ENCODE data around the gene ZNF865.

The ZNF865 gene

GRCh38 chr19:55599468-55599841 is 6.0 kb upstream of the ZNF865 start, which contains the start of gene FIZ1:
TSS of gene FIZ1 (minus strand) at chr19:55599517. CDS start at chr19:55597865, 1,652 bp downstream.
- peak; percentile 99 to 100 (median 100) for DNase-seq
- peak within 1 kb of the TSS; percentile 89 to 98 (median 95) for H3K4me3 ChIP-seq (ENCODE audit: control insufficient read depth in 1 of 7, extremely low read depth in 1 of 7, insufficient read depth in 4 of 7, low read depth in 2 of 7, low read length in 6 of 7)
- WGBS (ENCODE audit: insufficient coverage) = 0% methylated on average over 19 of the region's 23 CpGs
- ChIA-PET CTCF (interaction anchor here (1.4 to 2.5 kb wide), 3 partner anchors 19 to 39 kb away, joined by 3 to 12 read pairs (median 4); no protein-coding TSS in a partner anchor), POLR2A (interaction anchor here (0.8 to 2.2 kb wide), 6 partner anchors 14 to 138 kb away, joined by 3 to 10 read pairs (median 5); partner anchors contain the start of genes ISOC2 and ZNF784)
- H3K27me3 ChIP-seq (replicated peaks in 2 of 5; ENCODE audit: control insufficient read depth in 4 of 5, insufficient read depth in 5 of 5, low read length in 4 of 5) = no peaks in the 10 kb centered on the region
- peaks cover 11 to 33% (median 23%) of the 10 kb centered on the region in 4 experiments for H3K36me3 ChIP-seq (ENCODE audit: control insufficient read depth in 4 of 4, insufficient read depth in 4 of 4, low read length in 3 of 4)
- peak within 1 kb of the TSS; percentile 93 to 95 for H3K27ac ChIP-seq (ENCODE audit: insufficient read depth in 1 of 2, low read depth in 1 of 2, low read length in 2 of 2, poor library complexity in 1 of 2, severe bottlenecking in 2 of 2)
- peaks cover 0 to 2% (median 0%) of the 10 kb centered on the region in 5 experiments for H3K9me3 ChIP-seq (ENCODE audit: control extremely low read depth in 1 of 5, control insufficient read depth in 4 of 5, insufficient read depth in 2 of 5, low read depth in 1 of 5, low read length in 4 of 5)
- peaks cover 0 to 28% (median 19%) of the 10 kb centered on the region in 4 experiments for H3K4me1 ChIP-seq (ENCODE audit: control extremely low read depth in 1 of 4, control insufficient read depth in 4 of 4, insufficient read depth in 4 of 4, low read length in 3 of 4)

- peaks cover 0 to 2% (median 0%) of the 10 kb centered on the region in 5 experiments for H3K9me3 ChIP-seq (ENCODE audit: control extremely low read depth in 1 of 5, control insufficient read depth in 4 of 5, insufficient read depth in 2 of 5, low read depth in 1 of 5, low read length in 4 of 5)
- ChIA-PET POLR2A (interaction anchor here (0.7 to 2.2 kb wide), 8 partner anchors 15 to 1683 kb away, joined by 3 to 10 read pairs (median 4); partner anchors contain the start of genes ISOC2, ZNF628 and ZNF784), CTCF (interaction anchor here (1.8 to 2.5 kb wide), 2 partner anchors 19 to 32 kb away, joined by 4 to 12 read pairs; no protein-coding TSS in a partner anchor)
- peaks cover 11 to 27% (median 19%) of the 10 kb centered on the region in 4 experiments for H3K36me3 ChIP-seq (ENCODE audit: control insufficient read depth in 4 of 4, insufficient read depth in 4 of 4, low read length in 3 of 4)
- H3K4me1 ChIP-seq (ENCODE audit: control extremely low read depth in 1 of 4, control insufficient read depth in 4 of 4, insufficient read depth in 4 of 4, low read length in 3 of 4) = peaks cover 0 to 32% (median 24%) of the 10 kb centered on the region in 4 experiments
- no peaks in the 10 kb centered on the region for H3K27me3 ChIP-seq (replicated peaks in 2 of 5; ENCODE audit: control insufficient read depth in 4 of 5, insufficient read depth in 5 of 5, low read length in 4 of 5)
- H3K27ac ChIP-seq (ENCODE audit: insufficient read depth in 1 of 2, low read depth in 1 of 2, low read length in 2 of 2, poor library complexity in 1 of 2, severe bottlenecking in 2 of 2) = peak within 1 kb of the TSS; percentile 93 to 95
- WGBS (ENCODE audit: insufficient coverage) = 0% methylated on average over 52 of the region's 97 CpGs
- peak; percentile 94 to 96 (median 95) for DNase-seq
- H3K4me3 ChIP-seq (ENCODE audit: control insufficient read depth in 1 of 7, extremely low read depth in 1 of 7, insufficient read depth in 4 of 7, low read depth in 2 of 7, low read length in 6 of 7) = peak within 1 kb of the TSS; percentile 89 to 98 (median 95)
These were observed 5.4 kb upstream of the ZNF865 start, which contains the start of gene ZNF524 for GRCh38 chr19:55599842-55600661. TSS of gene ZNF524 (plus strand) at chr19:55600288. CDS start at chr19:55602113, 1,825 bp downstream.

- H3K27me3 ChIP-seq (replicated peaks in 2 of 5; ENCODE audit: control insufficient read depth in 4 of 5, insufficient read depth in 5 of 5, low read length in 4 of 5) = no peaks in the 10 kb centered on the region
- 8% methylated on average over 4 of the region's 15 CpGs for WGBS (ENCODE audit: insufficient coverage)
- H3K27ac ChIP-seq (ENCODE audit: insufficient read depth in 1 of 2, low read depth in 1 of 2, low read length in 2 of 2, poor library complexity in 1 of 2, severe bottlenecking in 2 of 2) = peak overlapping the region; percentile 2 to 95
- peaks cover 6 to 22% (median 13%) of the 10 kb centered on the region in 4 experiments for H3K36me3 ChIP-seq (ENCODE audit: control insufficient read depth in 4 of 4, insufficient read depth in 4 of 4, low read length in 3 of 4)
- peak overlapping the region; percentile 40 to 95 (median 89) for H3K4me3 ChIP-seq (ENCODE audit: control insufficient read depth in 1 of 7, extremely low read depth in 1 of 7, insufficient read depth in 4 of 7, low read depth in 2 of 7, low read length in 6 of 7)
- ChIA-PET CTCF (interaction anchor here (2.5 kb wide), 1 partner anchor 32 kb away, joined by 12 read pairs; no protein-coding TSS in a partner anchor), POLR2A (interaction anchor here (1.2 to 1.4 kb wide), 2 partner anchors 34 to 124 kb away, joined by 3 to 5 read pairs; partner anchors contain the start of gene ZNF628)
- H3K9me3 ChIP-seq (ENCODE audit: control extremely low read depth in 1 of 5, control insufficient read depth in 4 of 5, insufficient read depth in 2 of 5, low read depth in 1 of 5, low read length in 4 of 5) = peaks cover 0 to under 1% (median 0%) of the 10 kb centered on the region in 5 experiments
- H3K4me1 ChIP-seq (ENCODE audit: control extremely low read depth in 1 of 4, control insufficient read depth in 4 of 4, insufficient read depth in 4 of 4, low read length in 3 of 4) = peaks cover 0 to 32% (median 24%) of the 10 kb centered on the region in 4 experiments
- no peak for DNase-seq
These were observed 4.8 kb upstream of the ZNF865 start for GRCh38 chr19:55600662-55601028.

DNA sequence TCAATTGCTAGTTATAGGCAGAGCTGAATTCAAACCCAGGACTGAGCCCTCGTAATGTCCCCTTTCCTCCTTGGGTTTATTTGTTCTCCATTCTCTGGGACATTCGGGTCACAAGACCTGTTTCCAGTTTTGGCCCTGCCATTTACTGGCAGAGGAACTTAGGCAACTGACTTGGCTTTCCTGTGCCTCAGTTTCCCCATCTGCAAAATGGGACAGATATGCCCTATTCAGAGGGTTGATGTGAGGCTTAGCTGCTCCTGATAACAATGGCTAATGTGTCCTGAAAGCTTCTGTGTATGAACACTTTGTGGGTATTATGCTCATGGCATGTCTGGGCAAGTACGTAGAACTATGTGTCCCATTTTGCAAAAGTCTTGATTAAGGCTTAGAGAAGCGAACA is 4.4 kb upstream of the ZNF865 start:
- CTCF ChIA-PET = interaction anchor here (1.2 to 2.5 kb wide), 2 partner anchors 31 to 32 kb away, joined by 4 to 12 read pairs; no protein-coding TSS in a partner anchor
- WGBS (ENCODE audit: insufficient coverage) = 77% methylated on average over 4 of the region's 4 CpGs
- DNase-seq = no peak
- peaks cover 4 to 17% (median 8%) of the 10 kb centered on the region in 4 experiments for H3K36me3 ChIP-seq (ENCODE audit: control insufficient read depth in 4 of 4, insufficient read depth in 4 of 4, low read length in 3 of 4)
- H3K27ac ChIP-seq (ENCODE audit: insufficient read depth in 1 of 2, low read depth in 1 of 2, low read length in 2 of 2, poor library complexity in 1 of 2, severe bottlenecking in 2 of 2) = peak overlapping the region; percentile 2 to 95
- no peaks in the 10 kb centered on the region for H3K9me3 ChIP-seq (ENCODE audit: control extremely low read depth in 1 of 5, control insufficient read depth in 4 of 5, insufficient read depth in 2 of 5, low read depth in 1 of 5, low read length in 4 of 5)
- H3K4me3 ChIP-seq (ENCODE audit: control insufficient read depth in 1 of 7, extremely low read depth in 1 of 7, insufficient read depth in 4 of 7, low read depth in 2 of 7, low read length in 6 of 7) = peak overlapping the region in 6 of 7 experiments; percentile 54 to 95 (median 90)
- peaks cover 0 to 37% (median 27%) of the 10 kb centered on the region in 4 experiments for H3K4me1 ChIP-seq (ENCODE audit: control extremely low read depth in 1 of 4, control insufficient read depth in 4 of 4, insufficient read depth in 4 of 4, low read length in 3 of 4)
- POLR2A ChIA-PET = interaction anchor here (1.2 to 1.4 kb wide), 2 partner anchors 34 to 125 kb away, joined by 3 to 5 read pairs; partner anchors contain the start of gene ZNF628
- no peaks in the 10 kb centered on the region for H3K27me3 ChIP-seq (replicated peaks in 2 of 5; ENCODE audit: control insufficient read depth in 4 of 5, insufficient read depth in 5 of 5, low read length in 4 of 5)

DNA sequence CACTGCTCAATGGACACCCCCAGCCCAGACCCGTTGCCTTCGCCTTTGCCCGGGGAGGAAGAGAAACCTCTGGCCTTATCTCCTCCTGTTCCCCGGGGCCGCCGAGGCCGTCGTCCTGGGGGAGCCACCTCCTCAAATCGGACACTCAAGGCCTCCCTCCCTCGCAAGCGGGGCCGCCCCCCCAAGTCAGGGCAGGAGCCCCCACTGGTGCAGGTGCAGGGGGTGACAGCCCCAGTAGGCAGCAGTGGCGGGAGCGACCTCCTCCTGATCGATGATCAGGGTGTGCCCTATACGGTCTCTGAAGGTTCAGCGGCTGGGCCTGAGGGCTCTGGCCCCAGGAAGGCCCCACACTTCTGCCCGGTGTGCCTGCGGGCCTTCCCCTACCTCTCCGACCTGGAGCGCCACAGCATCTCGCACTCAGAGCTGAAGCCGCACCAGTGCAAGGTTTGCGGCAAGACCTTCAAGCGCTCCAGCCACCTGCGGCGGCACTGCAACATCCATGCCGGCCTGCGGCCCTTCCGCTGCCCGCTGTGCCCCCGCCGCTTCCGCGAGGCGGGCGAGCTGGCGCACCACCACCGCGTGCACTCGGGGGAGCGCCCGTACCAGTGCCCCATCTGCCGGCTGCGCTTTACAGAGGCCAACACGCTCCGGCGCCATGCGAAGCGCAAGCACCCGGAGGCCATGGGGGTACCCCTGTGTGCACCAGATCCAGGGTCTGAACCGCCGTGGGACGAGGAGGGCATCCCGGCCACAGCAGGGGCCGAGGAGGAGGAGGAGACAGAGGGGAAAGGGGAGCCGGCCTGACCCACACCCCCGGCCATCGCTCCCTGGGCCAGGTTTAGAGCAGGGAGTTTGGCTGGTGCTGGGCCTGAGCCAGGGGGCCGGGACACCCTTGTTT is 3.1 kb upstream of the ZNF865 start:
- Histone ChIP-seq H3K27ac (ENCODE audit: insufficient read depth in 1 of 2, low read depth in 1 of 2, low read length in 2 of 2, poor library complexity in 1 of 2, severe bottlenecking in 2 of 2) (no peak overlapping the region), H3K4me1 (ENCODE audit: control extremely low read depth in 1 of 4, control insufficient read depth in 4 of 4, insufficient read depth in 4 of 4, low read length in 3 of 4) (peaks cover 0 to 46% (median 36%) of the 10 kb centered on the region in 4 experiments), H3K4me3 (ENCODE audit: control insufficient read depth in 1 of 7, extremely low read depth in 1 of 7, insufficient read depth in 4 of 7, low read depth in 2 of 7, low read length in 6 of 7) (no peak overlapping the region), H3K9me3 (ENCODE audit: control extremely low read depth in 1 of 5, control insufficient read depth in 4 of 5, insufficient read depth in 2 of 5, low read depth in 1 of 5, low read length in 4 of 5) (no peaks in the 10 kb centered on the region), H3K27me3 (replicated peaks in 2 of 5; ENCODE audit: control insufficient read depth in 4 of 5, insufficient read depth in 5 of 5, low read length in 4 of 5) (no peaks in the 10 kb centered on the region), H3K36me3 (ENCODE audit: control insufficient read depth in 4 of 4, insufficient read depth in 4 of 4, low read length in 3 of 4) (peaks cover 0 to 6% (median 2%) of the 10 kb centered on the region in 4 experiments)
- WGBS (ENCODE audit: insufficient coverage) = 96% methylated on average over 45 of the region's 60 CpGs
- no peak for DNase-seq
- POLR2A ChIA-PET = no interaction called here
- CTCF ChIA-PET = interaction anchor here (1.2 kb wide), 1 partner anchor 31 kb away, joined by 4 read pairs; no protein-coding TSS in a partner anchor

- POLR2A ChIA-PET = no interaction called here
- peaks cover 0 to 45% (median 36%) of the 10 kb centered on the region in 4 experiments for H3K4me1 ChIP-seq (ENCODE audit: control extremely low read depth in 1 of 4, control insufficient read depth in 4 of 4, insufficient read depth in 4 of 4, low read length in 3 of 4)
- H3K27me3 ChIP-seq (replicated peaks in 2 of 5; ENCODE audit: control insufficient read depth in 4 of 5, insufficient read depth in 5 of 5, low read length in 4 of 5) = no peaks in the 10 kb centered on the region
- no peak for DNase-seq
- no peak overlapping the region for H3K4me3 ChIP-seq (ENCODE audit: control insufficient read depth in 1 of 7, extremely low read depth in 1 of 7, insufficient read depth in 4 of 7, low read depth in 2 of 7, low read length in 6 of 7)
- H3K36me3 ChIP-seq (ENCODE audit: control insufficient read depth in 4 of 4, insufficient read depth in 4 of 4, low read length in 3 of 4) = peaks cover 0 to 10% (median 1%) of the 10 kb centered on the region in 4 experiments
- WGBS (ENCODE audit: insufficient coverage) = 97% methylated on average over 19 of the region's 21 CpGs
- no peak overlapping the region for H3K27ac ChIP-seq (ENCODE audit: insufficient read depth in 1 of 2, low read depth in 1 of 2, low read length in 2 of 2, poor library complexity in 1 of 2, severe bottlenecking in 2 of 2)
- CTCF ChIA-PET = interaction anchor here (1.9 to 4.3 kb wide), 2 partner anchors 15 to 16 kb away, joined by 6 to 32 read pairs; no protein-coding TSS in a partner anchor
- H3K9me3 ChIP-seq (ENCODE audit: control extremely low read depth in 1 of 5, control insufficient read depth in 4 of 5, insufficient read depth in 2 of 5, low read depth in 1 of 5, low read length in 4 of 5) = no peaks in the 10 kb centered on the region
These were observed 2.3 kb upstream of the ZNF865 start for GRCh38 chr19:55603115-55603514.
